H1 (cell line): ENCODE results near the gene LZTFL1. TPM values are rescaled to one million over a fixed set of nuclear protein-coding genes. Genes with fewer than 3 reads are reported as not detected.

Experiments
- CTCF ChIA-PET: fragments of 300-600 bp; sonication (Branson Sonifier 250); formaldehyde crosslinking; loops from one replicate; lab custom pipeline; 2021; ENCODE audit not compliant: partially characterized antibody; lab: Charles Lee
- POLR2A ChIA-PET: fragments of 300-600 bp; sonication (Branson Sonifier 250); formaldehyde crosslinking; loops from one replicate; lab custom pipeline; 2021; ENCODE audit warnings: inconsistent platforms; ENCODE audit not compliant: partially characterized antibody; lab: Charles Lee
- DNase-seq, 2 experiments: peaks; one replicate each; pipeline versions ENCODE4 v3.0.0 to v3.0.0-alpha.2; 2010 to 2022; ENCODE audit warnings: low spot score in 2 of 2, low read depth in 1 of 2, mixed read lengths in 1 of 2
- FAIRE-seq: peaks from 2 replicates; lab custom pipeline; 2011; peaks lifted over from hg19 to GRCh38; lab: Jason Lieb, UNC
- H2AFZ ChIP-seq: 2 replicates; pipeline ENCODE4 v1.8.1; 2012; ENCODE audit warnings: low read length, inconsistent platforms
- H2AK5ac ChIP-seq: 2 replicates; pipeline ENCODE4 v1.6.1; 2013; ENCODE audit warnings: low read depth, low read length
- H2BK120ac ChIP-seq: replicated peaks from 2 replicates; pipeline ENCODE3; 2013; ENCODE audit warnings: low read depth, low read length, inconsistent platforms
- H2BK12ac ChIP-seq: 2 replicates; pipeline ENCODE4 v1.6.1; 2013; ENCODE audit warnings: low read depth, low read length
- H2BK15ac ChIP-seq: 2 replicates; pipeline ENCODE4 v1.6.1; 2013; ENCODE audit warnings: low read length
- H2BK20ac ChIP-seq: 2 replicates; pipeline ENCODE4 v1.6.1; 2013; ENCODE audit warnings: low read length
- H2BK5ac ChIP-seq: 2 replicates; pipeline ENCODE4 v1.6.1; 2013; ENCODE audit warnings: low read depth, low read length
- H3K14ac ChIP-seq: 2 replicates; pipeline ENCODE4 v1.6.1; 2013; ENCODE audit warnings: inconsistent platforms; ENCODE audit not compliant: insufficient read length
- H3K18ac ChIP-seq: 2 replicates; pipeline ENCODE4 v1.6.1; 2013; ENCODE audit warnings: low read length; ENCODE audit errors: extremely low read depth
- H3K23ac ChIP-seq: 2 replicates; pipeline ENCODE4 v1.6.1; 2013; ENCODE audit warnings: inconsistent platforms; ENCODE audit not compliant: insufficient read length
- H3K23me2 ChIP-seq: 2 replicates; pipeline ENCODE4 v1.6.1; 2013; ENCODE audit warnings: low read depth, low read length
- H3K27ac ChIP-seq: 2 replicates; pipeline ENCODE4 v1.6.1; 2011; ENCODE audit warnings: low read depth, low read length, inconsistent platforms
- H3K27me3 ChIP-seq, 4 experiments: replicated peaks in 1 of 4; 1 replicate in 1 of 4; 2 replicates in 3 of 4; pipeline versions ENCODE4 v1.6.1 to v1.8.1; 2011 to 2013; ENCODE audit warnings: low read length in 3 of 4, mild to moderate bottlenecking in 3 of 4, inconsistent platforms in 2 of 4, mixed read lengths in 2 of 4, moderate library complexity in 1 of 4; ENCODE audit not compliant: control insufficient read depth in 3 of 4, insufficient read depth in 3 of 4; ENCODE audit errors: extremely low read depth in 1 of 4
- H3K36me3 ChIP-seq, 4 experiments: 2 replicates each; pipeline versions ENCODE4 v1.6.1 to v1.8.1; 2011 to 2013; ENCODE audit warnings: mild to moderate bottlenecking in 4 of 4, low read length in 3 of 4, moderate library complexity in 2 of 4, control low read depth in 1 of 4, inconsistent platforms in 1 of 4; ENCODE audit not compliant: insufficient read depth in 4 of 4, control insufficient read depth in 2 of 4
- H3K4ac ChIP-seq: replicated peaks from 2 replicates; pipeline ENCODE3; 2013; ENCODE audit warnings: low read length, low read depth, mixed read lengths, inconsistent platforms; ENCODE audit not compliant: insufficient read length
- H3K4me1 ChIP-seq, 4 experiments: replicated peaks in 1 of 4; 1 replicate in 1 of 4; 2 replicates in 3 of 4; pipeline versions ENCODE4 v1.6.1 to v1.8.1; 2011 to 2013; ENCODE audit warnings: low read length in 3 of 4, inconsistent platforms in 2 of 4, mixed read lengths in 1 of 4; ENCODE audit not compliant: insufficient read depth in 4 of 4, control insufficient read depth in 3 of 4
- H3K4me2 ChIP-seq, 2 experiments: 2 replicates each; pipeline versions ENCODE4 v1.6.1 to v1.8.1; 2011 to 2013; ENCODE audit warnings: low read depth in 2 of 2, low read length in 2 of 2, control low read depth in 1 of 2, inconsistent platforms in 1 of 2, mild to moderate bottlenecking in 1 of 2; ENCODE audit not compliant: insufficient read depth in 1 of 2
- H3K4me3 ChIP-seq, 4 experiments: fragments of 200-600, 300-600 bp in 1 of 4; sonication (generic), shearing (Covaris generic), sonication (Bioruptor Twin) in 1 of 4; 2 replicates each; pipeline versions ENCODE4 v1.5.1 to v1.8.1; 2011 to 2016; ENCODE audit warnings: low read length in 4 of 4, low read depth in 3 of 4, control low read depth in 2 of 4, inconsistent platforms in 2 of 4, mild to moderate bottlenecking in 2 of 4, mixed read lengths in 1 of 4, moderate library complexity in 1 of 4; ENCODE audit not compliant: insufficient read depth in 2 of 4; ENCODE audit errors: extremely low read depth in 1 of 4
- H3K56ac ChIP-seq: replicated peaks from 2 replicates; pipeline ENCODE3; 2013; ENCODE audit warnings: low read depth, mild to moderate bottlenecking, mixed read lengths, low read length, inconsistent platforms; ENCODE audit not compliant: insufficient read length
- H3K79me1 ChIP-seq: 2 replicates; pipeline ENCODE4 v1.6.1; 2013; ENCODE audit warnings: low read depth, low read length, control low read depth
- H3K79me2 ChIP-seq, 2 experiments: 2 replicates each; pipeline versions ENCODE4 v1.6.1 to v1.8.1; 2012 to 2013; ENCODE audit warnings: low read length in 2 of 2, mild to moderate bottlenecking in 2 of 2, inconsistent platforms in 1 of 2; ENCODE audit not compliant: insufficient read depth in 2 of 2, control insufficient read depth in 1 of 2
- H3K9ac ChIP-seq, 4 experiments: replicated peaks in 1 of 4; 1 replicate in 1 of 4; 2 replicates in 3 of 4; pipeline versions ENCODE4 v1.6.1 to v1.8.1; 2011 to 2013; ENCODE audit warnings: low read depth in 3 of 4, low read length in 3 of 4, control low read depth in 2 of 4, mild to moderate bottlenecking in 2 of 4, moderate library complexity in 2 of 4, inconsistent platforms in 1 of 4; ENCODE audit errors: extremely low read depth in 1 of 4
- H3K9me3 ChIP-seq, 2 experiments: 2 replicates each; pipeline versions ENCODE4 v1.6.1 to v1.8.1; 2012 to 2013; ENCODE audit warnings: mild to moderate bottlenecking in 2 of 2, moderate library complexity in 2 of 2, control low read depth in 1 of 2, inconsistent platforms in 1 of 2, low read depth in 1 of 2, low read length in 1 of 2, mixed read lengths in 1 of 2; ENCODE audit not compliant: insufficient read depth in 2 of 2
- H4K20me1 ChIP-seq, 2 experiments: replicated peaks in 1 of 2; 2 replicates each; pipeline versions ENCODE3 to v1.8.1; 2011 to 2013; ENCODE audit warnings: inconsistent platforms in 2 of 2, low read length in 2 of 2, mild to moderate bottlenecking in 1 of 2; ENCODE audit not compliant: insufficient read depth in 2 of 2, control insufficient read depth in 1 of 2
- H4K5ac ChIP-seq: 2 replicates; pipeline ENCODE4 v1.6.1; 2013; ENCODE audit warnings: low read length, low read depth, mixed read lengths, inconsistent platforms; ENCODE audit not compliant: insufficient read length
- H4K8ac ChIP-seq: 2 replicates; pipeline ENCODE4 v1.8.0; 2013; ENCODE audit warnings: mild to moderate bottlenecking, moderate library complexity, low read length, inconsistent platforms; ENCODE audit not compliant: insufficient read depth; ENCODE audit errors: extremely low read depth
- H4K91ac ChIP-seq: replicated peaks from 2 replicates; pipeline ENCODE3; 2013; ENCODE audit warnings: low read length, mixed read lengths, inconsistent platforms; ENCODE audit not compliant: insufficient read length
- CBX8 ChIP-seq: fragments of 300-800, 300-1000 bp; sonication (generic); IDR thresholded peaks from 2 replicates; pipeline ENCODE4 v1.7.1; 2016; ENCODE audit warnings: low read depth, low read length, borderline replicate concordance
- CREB1 ChIP-seq: IDR thresholded peaks from 2 replicates; pipeline ENCODE4 v1.6.1; 2012; ENCODE audit warnings: inconsistent platforms
- CTBP2 ChIP-seq: IDR thresholded peaks from 2 replicates; pipeline ENCODE4 v1.7.0; 2011; ENCODE audit warnings: borderline replicate concordance, mild to moderate bottlenecking, moderate library complexity, mixed read lengths, low read length; ENCODE audit not compliant: insufficient read depth, insufficient read length
- EGR1 ChIP-seq: IDR thresholded peaks from 2 replicates; pipeline ENCODE4 v1.6.1; 2011; ENCODE audit warnings: low read depth, low read length, borderline replicate concordance
- EZH2 ChIP-seq: fragments of 200-600 bp; sonication (generic); IDR thresholded peaks from 2 replicates; pipeline ENCODE4 v1.7.1; 2012; ENCODE audit warnings: low read depth, mild to moderate bottlenecking, moderate library complexity, low read length, inconsistent platforms; ENCODE audit not compliant: severe bottlenecking
- GABPA ChIP-seq: IDR thresholded peaks from 2 replicates; pipeline ENCODE4 v1.6.1; 2011; ENCODE audit warnings: mild to moderate bottlenecking, low read length, moderate library complexity, borderline replicate concordance; ENCODE audit not compliant: insufficient read depth
- HDAC2 ChIP-seq, 2 experiments: fragments of 300-600 bp in 1 of 2; sonication (generic) in 1 of 2; IDR thresholded peaks; 2 replicates each; pipeline ENCODE4 v1.6.1; 2011 to 2012; ENCODE audit warnings: low read depth in 2 of 2, low read length in 2 of 2, mild to moderate bottlenecking in 2 of 2, moderate library complexity in 2 of 2, borderline replicate concordance in 1 of 2, inconsistent platforms in 1 of 2
- JUN ChIP-seq: IDR thresholded peaks from 2 replicates; pipeline ENCODE4 v1.6.1; 2011; ENCODE audit warnings: low read depth, mild to moderate bottlenecking, improper control_type of control experiment, low read length
- NRF1 ChIP-seq: IDR thresholded peaks from 2 replicates; pipeline ENCODE4 v1.6.1; 2011; ENCODE audit warnings: mild to moderate bottlenecking, low read depth, low read length, improper control_type of control experiment
- PHF8 ChIP-seq: fragments of 200-600 bp; sonication (generic); conservative IDR thresholded peaks from 2 replicates; pipeline ENCODE4 v1.7.1; 2012; ENCODE audit warnings: low read depth, mild to moderate bottlenecking, inconsistent platforms, low read length, moderate library complexity
- SAP30 ChIP-seq: fragments of 300-600 bp; sonication (generic); IDR thresholded peaks from 2 replicates; pipeline ENCODE4 v1.7.1; 2012; ENCODE audit warnings: low read length, moderate library complexity, mild to moderate bottlenecking, inconsistent platforms; ENCODE audit not compliant: insufficient read depth, insufficient replicate concordance
- SP1 ChIP-seq: IDR thresholded peaks from 2 replicates; pipeline ENCODE4 v1.6.1; 2011; ENCODE audit warnings: low read depth, low read length
- SRF ChIP-seq: IDR thresholded peaks from 2 replicates; pipeline ENCODE4 v1.6.1; 2011; ENCODE audit warnings: mild to moderate bottlenecking, low read depth, low read length, moderate library complexity
- TAF1 ChIP-seq: IDR thresholded peaks from 2 replicates; pipeline ENCODE4 v1.6.1; 2011; ENCODE audit warnings: mild to moderate bottlenecking, low read depth, low read length
- WGBS, 2 experiments: shearing (Covaris generic) in 1 of 2; methylation state at CpG; one replicate each; pipeline versions ENCODE4 v1.1.6 to v1.1.7; 2013 to 2015; ENCODE audit warnings: low lambda C conversion rate in 2 of 2, mixed read lengths in 2 of 2, inconsistent platforms in 1 of 2, low coverage in 1 of 2, missing lambda C conversion rate in 1 of 2; ENCODE audit not compliant: insufficient replicate concordance in 2 of 2, insufficient coverage in 1 of 2, insufficient read length in 1 of 2; ENCODE audit errors: extremely low coverage in 1 of 2, missing lambda C conversion rate in 1 of 2; 5-methylcytosine and 5-hydroxymethylcytosine counted together
- polyA plus RNA-seq, 7 experiments: library from polyadenylated mRNA; depleted of rRNA in 3 of 7; stranded (reverse) in 5 of 7; unstranded in 2 of 7; fragments of >200 nt in 5 of 7; fragments of 200-250 nt in 2 of 7; gene quantifications; 1 replicate in 5 of 7; 2 replicates in 1 of 7; 4 replicates in 1 of 7; pipeline versions ENCODE4 v1.2.1 to v1.2.3, GENCODE V29; 2011 to 2013; ENCODE audit warnings: missing spikeins in 2 of 7, mixed read lengths in 2 of 7
- total RNA-seq: library from RNA; stranded (reverse); fragmentation: NEBNext Ultra II Directional; extraction: Animal tissue kit (Norgen Biotek cat#: 25700); gene quantifications from 2 replicates; pipeline ENCODE4 v1.2.1, GENCODE V29; 2021

Gene LZTFL1
- total and polyA plus RNA-seq, 2 of the 8 experiments (the other 6 are each of a cell fraction or from before 2014, with no cell fraction given): 8.7 to 11.5 TPM

GRCh38 chr3:45819543-45819942 is 22.4 kb downstream of the LZTFL1 start:
- Histone ChIP-seq H3K4me1 (no peaks in the 10 kb centered on the region), H3K14ac (no peak overlapping the region), H3K9ac (no peak overlapping the region), H3K18ac (no peak overlapping the region), H2BK12ac (no peak overlapping the region), H3K9me3 (peaks cover 0 to 2% of the 10 kb centered on the region in 2 experiments; a peak in 1 of 4 replicates), H4K20me1 (no peaks in the 10 kb centered on the region), H3K23me2 (no peaks in the 10 kb centered on the region), H3K23ac (no peak overlapping the region), H3K79me1 (no peaks in the 10 kb centered on the region), H2AK5ac (no peak overlapping the region), H3K4ac (no peak overlapping the region), H4K8ac (no peak overlapping the region), H3K56ac (no peak overlapping the region), H3K79me2 (no peaks in the 10 kb centered on the region), H3K4me3 (no peak overlapping the region), H2AFZ (no peak overlapping the region), H2BK15ac (no peak overlapping the region), H4K91ac (no peak overlapping the region), H4K5ac (no peak overlapping the region), H2BK5ac (no peak overlapping the region), H3K27ac (no peak overlapping the region), H2BK120ac (no peak overlapping the region), H3K36me3 (no peaks in the 10 kb centered on the region; a peak in 3 of 8 replicates), H3K4me2 (no peak overlapping the region), H2BK20ac (no peak overlapping the region), H3K27me3 (no peaks in the 10 kb centered on the region)
- ChIA-PET POLR2A (no interaction called here), CTCF (interaction anchor here (1.4 kb wide), 1 partner anchor 21 kb away, joined by 5 read pairs; no protein-coding TSS in a partner anchor)
- 86% methylated on average over 2 of the region's 2 CpGs; no CpG with 5 or more reads in 1 of the 2 experiments for WGBS, 2 experiments
- no peak for DNase-seq
- FAIRE-seq: no peak
- TF ChIP-seq EGR1 (no peak), CTBP2 (no peak), GABPA (no peak), SRF (no peak), EZH2 (no peak), SAP30 (no peak), SP1 (no peak), TAF1 (no peak), CBX8 (no peak), JUN (no peak), CREB1 (no peak), PHF8 (no peak), NRF1 (no peak), HDAC2 (IDR thresholded peaks at IDR 0.05; ENCODE audit: borderline replicate concordance in 1 of 2, low read depth in 2 of 2, low read length in 2 of 2) (no peak)
